GM18505 (cell line): ENCODE measurements around the gene EIF4G3.

Experiments used
- ATAC-seq: cut with Tn5 transposase; IDR thresholded peaks from one replicate; pipeline ENCODE4 v1.9.1; 2021; ENCODE audit not compliant: unreplicated experiment
- POLR2A ChIP-seq: IDR thresholded peaks from 4 replicates; pipeline ENCODE4 v1.6.1; 2011; ENCODE audit warnings: borderline replicate concordance; ENCODE audit not compliant: insufficient read depth, insufficient read length; ENCODE audit errors: extremely low read depth

EIF4G3 gene

GRCh38 chr1:21051177-21051825 lies 125.4 kb downstream of the EIF4G3 start:
- TF ChIP-seq POLR2A, result no peak
- ATAC-seq, result no peak

DNA sequence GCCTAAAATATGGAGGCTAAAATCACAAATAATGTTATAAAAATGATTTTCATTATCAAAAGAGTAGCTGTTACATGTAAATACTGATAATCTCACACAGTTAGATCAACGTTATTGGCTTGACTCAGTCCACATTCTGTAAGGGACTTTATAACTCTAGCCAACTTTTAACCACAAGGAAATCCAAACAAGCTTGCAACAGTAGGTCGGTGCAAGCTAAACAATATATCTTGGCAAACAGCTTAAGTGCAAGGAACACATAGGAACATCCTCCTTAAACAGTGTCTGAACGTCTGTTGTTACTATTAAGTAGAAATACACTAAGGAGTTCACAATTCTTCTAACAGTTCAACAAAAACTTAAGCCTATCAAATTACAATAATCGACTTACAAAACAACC lies 126.7 kb downstream of the EIF4G3 start:
- no peak for ATAC-seq
- no peak for TF ChIP-seq POLR2A

GRCh38 chr1:21048462-21048861 lies 128.2 kb downstream of the EIF4G3 start:
- no peak for TF ChIP-seq POLR2A
- no peak for ATAC-seq

DNA sequence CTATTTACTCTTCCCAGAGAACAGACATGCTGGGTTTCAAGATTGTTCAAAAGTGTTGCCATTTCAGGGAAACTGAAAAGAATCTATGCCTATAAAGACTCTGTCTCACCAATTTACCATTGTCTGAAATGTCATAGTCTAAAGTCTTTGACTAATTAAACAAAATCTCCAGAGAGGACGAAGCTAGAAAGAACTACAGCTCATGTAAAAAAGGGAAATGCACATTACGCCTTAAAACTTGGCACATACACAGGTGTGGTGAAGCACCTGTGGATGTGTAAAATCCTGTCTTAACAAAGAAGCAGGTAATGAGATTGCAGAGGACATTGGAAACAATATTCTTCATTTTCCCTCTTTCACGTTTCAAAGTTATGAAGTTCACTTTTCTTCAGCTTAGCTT lies 130.6 kb downstream of the EIF4G3 start:
- TF ChIP-seq POLR2A, result no peak
- no peak for ATAC-seq

GRCh38 chr1:21045351-21045750 lies 131.3 kb downstream of the EIF4G3 start:
- TF ChIP-seq POLR2A, result no peak
- ATAC-seq, result no peak

DNA sequence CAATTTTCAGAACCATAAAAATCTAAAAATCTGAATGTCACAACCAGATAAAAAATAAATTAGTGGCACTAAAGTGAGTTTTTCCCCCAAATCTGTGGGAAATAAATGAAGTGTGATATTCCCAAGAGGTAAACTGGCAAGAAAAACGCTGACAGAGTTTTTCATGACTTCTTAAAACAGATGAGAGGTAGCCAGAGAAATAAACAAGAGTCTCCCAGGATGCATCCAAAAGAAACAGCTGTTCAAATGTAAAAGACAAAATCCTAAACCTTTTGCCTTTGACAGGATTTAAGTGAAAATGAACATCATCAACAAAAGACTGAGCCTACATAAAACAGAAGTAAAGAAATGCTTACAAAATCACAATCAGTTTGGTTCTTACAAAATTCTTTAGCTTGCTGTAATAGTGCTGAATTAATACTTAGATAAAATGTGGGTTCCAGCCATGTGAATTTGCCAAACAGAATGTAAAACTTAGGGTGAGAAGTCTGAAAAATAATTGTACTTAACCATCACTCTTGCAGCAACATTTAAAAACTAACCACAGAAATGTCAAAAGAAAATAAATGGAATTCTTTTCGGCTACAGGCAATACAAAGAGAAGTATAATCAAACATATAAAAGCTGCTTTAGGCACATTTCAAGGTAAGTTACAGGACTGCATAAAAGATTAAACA lies 133.6 kb downstream of the EIF4G3 start:
- TF ChIP-seq POLR2A, result no peak

GRCh38 chr1:21041541-21041940 lies 135.2 kb downstream of the EIF4G3 start:
- TF ChIP-seq POLR2A, result no peak
- no peak for ATAC-seq

More for the DNA sequence above, 133.6 kb downstream of the EIF4G3 start:
- ATAC-seq, result no peak

DNA sequence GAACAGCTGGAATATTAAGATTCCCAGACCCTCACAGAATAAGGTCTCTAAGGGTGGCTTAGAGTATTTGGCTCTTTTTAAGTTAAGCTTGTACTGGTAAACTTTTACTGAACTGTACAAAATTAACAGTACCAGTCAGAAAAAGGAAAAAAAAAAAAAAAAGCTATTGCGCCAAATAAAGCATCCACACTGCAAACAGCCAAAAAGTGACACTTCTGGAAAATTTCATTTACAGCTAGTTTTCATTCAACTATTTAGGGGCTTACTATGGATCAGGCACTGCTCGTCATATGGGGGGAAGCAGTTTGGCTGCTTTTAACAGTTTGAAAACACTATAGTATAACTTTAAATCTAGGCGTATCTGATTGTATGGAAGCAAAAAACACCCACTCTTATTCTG lies 139.6 kb downstream of the EIF4G3 start:
- no peak for TF ChIP-seq POLR2A
- no peak for ATAC-seq

DNA sequence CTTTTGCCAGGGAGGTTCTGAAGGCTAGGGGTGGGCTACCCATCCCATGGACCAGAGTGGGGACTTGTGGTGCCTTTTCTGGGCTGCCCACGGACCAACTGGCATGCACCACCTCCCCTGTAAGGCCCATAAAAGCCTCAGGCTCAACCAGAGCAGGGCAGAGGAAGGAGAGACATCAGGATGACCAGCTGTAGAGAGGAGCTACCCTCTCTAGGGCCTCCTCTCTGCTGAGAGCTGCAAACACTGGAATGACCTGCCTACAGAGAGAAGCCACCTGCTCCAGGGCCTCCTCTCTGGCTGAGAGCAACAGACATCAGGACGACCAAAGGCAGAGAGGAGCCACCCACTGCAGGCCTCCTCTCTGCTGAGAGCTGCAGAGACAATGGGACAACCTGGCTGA lies 140.9 kb downstream of the EIF4G3 start:
- no peak for TF ChIP-seq POLR2A
- ATAC-seq, result no peak

- TF ChIP-seq POLR2A, result no peak
- ATAC-seq, result no peak
Observed at GRCh38 chr1:21034725-21035628, 141.7 kb downstream of the EIF4G3 start.

- ATAC-seq, result no peak
- no peak for TF ChIP-seq POLR2A
Observed at GRCh38 chr1:21032741-21033140, 144.0 kb downstream of the EIF4G3 start.

DNA sequence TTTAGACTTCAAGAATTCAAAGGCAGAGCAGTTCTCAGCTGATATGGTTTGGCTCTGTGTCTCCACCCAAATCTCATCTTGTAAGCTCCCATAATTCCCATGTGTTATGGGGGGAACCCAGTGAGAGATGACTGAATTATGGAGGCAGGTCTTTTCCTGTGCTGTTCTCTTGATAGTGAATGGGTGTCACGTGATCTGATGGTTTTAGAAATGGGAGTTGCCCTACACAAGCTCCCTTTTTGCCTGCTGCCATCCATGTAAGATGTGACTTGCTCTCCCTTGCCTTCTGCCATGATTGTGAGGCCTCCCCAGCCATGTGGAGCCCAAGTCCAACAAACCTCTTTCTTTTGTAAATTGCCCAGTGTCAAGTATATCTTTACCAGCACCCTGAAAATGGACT lies 146.5 kb downstream of the EIF4G3 start:
- TF ChIP-seq POLR2A, result no peak
- no peak for ATAC-seq

DNA sequence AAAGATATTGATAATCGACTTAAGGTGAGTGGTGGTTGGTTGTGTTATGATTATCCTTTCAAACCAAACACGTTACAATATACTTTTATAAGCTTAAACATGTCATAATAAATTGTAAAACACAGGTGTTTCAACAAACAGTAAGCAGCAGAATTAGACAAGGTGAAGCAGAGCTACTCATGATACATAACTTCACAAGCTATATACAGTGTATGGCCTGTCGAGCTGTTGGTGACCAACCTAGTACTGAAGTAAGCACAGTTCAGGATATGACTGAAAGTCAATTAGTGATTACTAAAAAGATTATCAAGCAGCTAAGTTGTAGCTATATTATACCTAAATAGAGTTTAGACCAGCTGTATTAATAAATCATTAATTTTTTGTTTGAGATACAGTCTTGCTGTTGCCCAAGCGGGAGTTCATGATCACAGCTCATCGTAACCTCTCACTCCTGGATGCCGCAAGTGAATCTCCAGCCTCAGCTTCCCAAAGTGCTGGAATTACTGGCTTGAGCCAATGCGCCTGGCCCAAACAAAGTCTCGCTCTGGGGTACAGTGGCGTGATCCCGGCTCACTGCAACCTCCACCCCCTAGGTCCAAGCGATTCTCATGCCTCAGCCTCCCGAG lies 148.1 kb downstream of the EIF4G3 start:
- ATAC-seq, result no peak
- no peak for TF ChIP-seq POLR2A
